Breast epithelium (tissue), 4 donors: ENCODE data around the gene CBFA2T3. TPM values are rescaled to one million over a fixed set of nuclear protein-coding genes. Genes with fewer than 3 reads are reported as not detected.
"Not testable (repeated sequence)": the region's sequence is repeated elsewhere in the genome, so short reads cannot be mapped to it uniquely, and the experiment has no call there.

Experiments
- DNase-seq, 2 donors: peaks; one replicate each; pipeline ENCODE4 v3.0.0-alpha.2; 2019; ENCODE audit warnings: low spot score in 2 of 2
- H3K27ac ChIP-seq, 2 donors: fragments of 200-600 bp; sonication (generic) in 1 of 2; one replicate each; pipeline ENCODE4 v1.5.1; 2016 to 2019; ENCODE audit warnings: mild to moderate bottlenecking in 1 of 2
- H3K27me3 ChIP-seq, 2 donors: fragments of 200-600 bp; sonication (generic) in 1 of 2; one replicate each; pipeline versions ENCODE4 v1.5.1 to v1.6.0; 2017 to 2019; ENCODE audit warnings: control low read depth in 1 of 2, mild to moderate bottlenecking in 1 of 2
- H3K36me3 ChIP-seq: fragments of 200-600 bp; one replicate; pipeline ENCODE4 v1.5.1; 2019
- H3K4me1 ChIP-seq, 2 donors: fragments of 200-600 bp; sonication (generic); one replicate each; pipeline ENCODE4 v1.5.1; 2016 to 2019; ENCODE audit warnings: control low read depth in 1 of 2
- H3K4me3 ChIP-seq, 3 donors: fragments of 200-600 bp; sonication (generic); 1 replicate in 2 of 3; 2 replicates in 1 of 3; pipeline ENCODE4 v1.5.1; 2016 to 2019; ENCODE audit warnings: mild to moderate bottlenecking in 3 of 3, moderate library complexity in 2 of 3
- H3K9me3 ChIP-seq, 2 donors: fragments of 200-600 bp; sonication (generic) in 1 of 2; one replicate each; pipeline ENCODE4 v1.5.1; 2016 to 2019; ENCODE audit warnings: control low read depth in 1 of 2
- CTCF ChIP-seq, 3 donors: fragments of 450-650 bp; IDR thresholded peaks; one replicate each; pipeline ENCODE4 v1.5.1; 2016 to 2017; ENCODE audit warnings: antibody characterized with exemption in 3 of 3, mild to moderate bottlenecking in 3 of 3, moderate library complexity in 3 of 3
- POLR2A ChIP-seq: fragments of 450-650 bp; IDR thresholded peaks from one replicate; pipeline ENCODE4 v1.6.1; 2016; ENCODE audit warnings: antibody characterized with exemption, mild to moderate bottlenecking, moderate library complexity
- POLR2AphosphoS5 ChIP-seq, 3 donors: sonication (generic); formaldehyde crosslinking; IDR thresholded peaks; one replicate each; pipeline ENCODE4 v1.6.1; 2017; ENCODE audit warnings: antibody characterized with exemption in 3 of 3
- intact Hi-C: fragments of 100-400 bp; cut with DNase I; formaldehyde crosslinking; loops from one replicate; pipeline ENCODE4 v1.15.1; 2023; ENCODE audit warnings: low total_unique reads
- total RNA-seq, 3 donors: library from RNA; depleted of rRNA; stranded (reverse); fragments of >200 nt; gene quantifications; one replicate each; pipeline ENCODE4 v1.1.0, GENCODE V29; 2016

The CBFA2T3 gene
- total RNA-seq, 3 donors from 2014 or later: 0.64 to 2.3 (median 0.88) TPM

DNA sequence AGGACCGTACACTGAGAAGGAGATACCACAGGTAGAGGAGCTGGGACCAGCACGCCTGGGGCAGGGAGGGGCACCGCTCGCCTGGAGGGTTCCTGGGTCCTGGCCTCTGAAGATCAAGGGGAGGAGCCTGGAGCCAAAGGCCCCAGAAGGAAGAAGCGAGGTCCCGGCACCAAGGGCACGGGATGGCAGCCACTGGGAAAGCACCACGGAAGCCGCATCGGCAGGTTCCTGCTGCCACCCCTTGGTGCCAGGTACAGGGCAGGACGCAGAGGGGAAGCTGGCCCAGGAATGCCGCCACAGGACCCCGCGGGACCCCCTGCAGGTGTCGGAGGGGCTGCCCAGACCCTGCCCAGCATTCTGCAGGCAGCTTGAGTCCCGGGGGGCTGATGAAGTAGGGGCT, 42.5 kb upstream of the CBFA2T3 start:
- peaks cover 0 to 68% of the 10 kb centered on the region in 2 donors for H3K27me3 ChIP-seq
- TF ChIP-seq POLR2AphosphoS5 (IDR thresholded peaks at IDR 0.05) (no peak), CTCF (IDR thresholded peaks at IDR 0.05) (no peak), POLR2A (no peak)
- DNase-seq: no peak

GRCh38 chr16:89018282-89019158, 41.5 kb upstream of the CBFA2T3 start:
- peaks cover 0 to 66% of the 10 kb centered on the region in 2 donors for H3K27me3 ChIP-seq
- no peak for TF ChIP-seq POLR2A
- TF ChIP-seq POLR2AphosphoS5 (IDR thresholded peaks at IDR 0.05): no peak
- no peak for TF ChIP-seq CTCF (IDR thresholded peaks at IDR 0.05)

More for the DNA sequence above, 42.5 kb upstream of the CBFA2T3 start:
- no peak overlapping the region for H3K27ac ChIP-seq
- intact Hi-C loops: no loop called here
- H3K36me3 ChIP-seq: no peaks in the 10 kb centered on the region
- H3K9me3 ChIP-seq: no peaks in the 10 kb centered on the region
- H3K4me1 ChIP-seq: no peaks in the 10 kb centered on the region
- H3K4me3 ChIP-seq: no peak overlapping the region

DNA sequence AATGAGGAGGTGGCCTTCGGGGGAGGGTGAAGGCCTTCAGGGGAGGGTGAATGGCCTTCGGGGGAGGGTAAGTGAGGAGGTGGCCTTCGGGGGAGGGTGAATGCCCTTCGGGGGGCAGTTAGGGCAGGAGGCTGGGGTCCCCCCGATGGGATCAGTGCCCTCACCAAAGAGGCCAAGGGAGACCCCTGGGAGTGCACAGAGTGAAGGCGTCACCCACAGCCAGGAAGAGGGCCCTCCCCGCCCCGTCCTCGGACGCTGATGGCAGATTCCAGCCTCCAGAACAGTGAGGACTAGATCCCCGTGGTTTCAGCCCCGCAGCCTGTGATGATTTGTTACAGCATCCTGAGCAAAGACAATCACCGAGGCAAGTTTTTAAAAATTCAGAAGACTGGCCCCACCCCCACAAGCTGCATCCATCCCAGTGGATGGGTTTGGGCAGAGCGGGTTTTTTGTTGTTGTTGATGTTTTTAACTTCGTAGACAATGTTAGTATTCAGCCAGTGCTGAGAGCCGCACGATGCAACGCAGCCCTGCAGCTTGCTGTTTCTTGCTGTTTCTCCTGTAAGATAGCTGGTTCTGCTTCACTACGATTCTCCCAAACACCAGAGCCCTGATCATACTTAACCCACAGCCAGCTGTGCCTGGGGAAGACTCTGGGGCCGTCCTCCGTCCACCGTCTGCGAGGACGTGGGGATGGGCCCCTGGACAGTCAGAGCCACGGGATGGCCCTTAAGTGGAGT, 40.7 kb upstream of the CBFA2T3 start:
- H3K9me3 ChIP-seq: no peaks in the 10 kb centered on the region
- no peak overlapping the region for H3K27ac ChIP-seq
- intact Hi-C loops: no loop called here
- H3K4me1 ChIP-seq: no peaks in the 10 kb centered on the region
- peaks cover 0 to 67% of the 10 kb centered on the region in 2 donors for H3K27me3 ChIP-seq
- TF ChIP-seq CTCF (IDR thresholded peaks at IDR 0.05): no peak
- TF ChIP-seq POLR2A: no peak
- TF ChIP-seq POLR2AphosphoS5 (IDR thresholded peaks at IDR 0.05): no peak
- DNase-seq: no peak
- peak overlapping the region in 1 of 3 donors; percentile 44 for H3K4me3 ChIP-seq
- no peaks in the 10 kb centered on the region for H3K36me3 ChIP-seq

More at GRCh38 chr16:89018282-89019158, 41.5 kb upstream of the CBFA2T3 start:
- no peaks in the 10 kb centered on the region for H3K4me1 ChIP-seq
- H3K4me3 ChIP-seq: peak overlapping the region in 1 of 3 donors; percentile 44
- no peak for DNase-seq
- no peaks in the 10 kb centered on the region for H3K36me3 ChIP-seq
- H3K9me3 ChIP-seq: no peaks in the 10 kb centered on the region
- no peak overlapping the region for H3K27ac ChIP-seq
- intact Hi-C loops: no loop called here

GRCh38 chr16:89016561-89016960, 39.6 kb upstream of the CBFA2T3 start:
- DNase-seq, H3K9me3 ChIP-seq, H3K36me3 ChIP-seq, H3K4me1 ChIP-seq, intact Hi-C loops, H3K4me3 ChIP-seq, H3K27ac ChIP-seq: not testable (repeated sequence)
- H3K27me3 ChIP-seq: peaks cover 0 to 60% of the 10 kb centered on the region in 2 donors

GRCh38 chr16:89015271-89015859, 38.4 kb upstream of the CBFA2T3 start:
- intact Hi-C loops: no loop called here
- TF ChIP-seq POLR2AphosphoS5 (IDR thresholded peaks at IDR 0.05): no peak
- TF ChIP-seq CTCF (IDR thresholded peaks at IDR 0.05): no peak
- TF ChIP-seq POLR2A: no peak
- Histone ChIP-seq H3K4me1 (no peaks in the 10 kb centered on the region), H3K4me3 (no peak overlapping the region), H3K9me3 (no peaks in the 10 kb centered on the region), H3K27ac (no peak overlapping the region), H3K27me3 (peaks cover 0 to 54% of the 10 kb centered on the region in 2 donors), H3K36me3 (no peaks in the 10 kb centered on the region)
- no peak for DNase-seq
